Right cardiac atrium (tissue), 5 donors: Measurements from ENCODE around the gene GCDH. TPM values are rescaled to one million over a fixed set of nuclear protein-coding genes. Genes with fewer than 3 reads are reported as not detected.

Source experiments
- ATAC-seq, 2 donors: fragments of 200-7000 bp; cut with Tn5 transposase; one replicate each; pipeline versions ENCODE4 v1.8.0 to v1.9.1; 2020; ENCODE audit warnings: moderate library complexity in 2 of 2, mild to moderate bottlenecking in 1 of 2
- DNase-seq, 3 donors: peaks; one replicate each; pipeline ENCODE4 v3.0.0-alpha.2; 2020
- H3K27ac ChIP-seq: one replicate; pipeline ENCODE4 v1.5.1; 2013; ENCODE audit warnings: mild to moderate bottlenecking, low read length, control low read depth, moderate library complexity
- H3K27me3 ChIP-seq: one replicate; pipeline ENCODE4 v1.6.1; 2013; ENCODE audit not compliant: control insufficient read depth, insufficient read depth
- H3K4me1 ChIP-seq: one replicate; pipeline ENCODE4 v1.6.1; 2013; ENCODE audit warnings: low read length; ENCODE audit not compliant: control insufficient read depth, insufficient read depth
- H3K4me3 ChIP-seq: one replicate; pipeline ENCODE4 v1.5.1; 2013; ENCODE audit warnings: low read length, control low read depth
- H3K9me3 ChIP-seq: one replicate; pipeline ENCODE4 v1.6.1; 2013; ENCODE audit warnings: low read length; ENCODE audit not compliant: control insufficient read depth
- WGBS: extraction: QIAGEN DNeasy Blood & Tissue Kit; methylation state at CpG from one replicate; pipeline ENCODE4 v1.1.7; 2013; 5-methylcytosine and 5-hydroxymethylcytosine counted together
- intact Hi-C, 4 donors: fragments of 100-400 bp; cut with DNase I; formaldehyde crosslinking; loops; one replicate each; pipeline versions ENCODE4 v1.11.0 to v1.14.0; 2022 to 2023
- polyA plus RNA-seq: library from polyadenylated mRNA; stranded (reverse); fragments of 200-250 nt; gene quantifications from one replicate; pipeline ENCODE4 v1.2.3, GENCODE V29; 2013
- total RNA-seq, 4 donors: library from RNA; stranded (reverse); fragmentation: NEBNext Ultra II Directional; extraction: Animal tissue kit (Norgen Biotek cat#: 25700); gene quantifications; one replicate each; pipeline ENCODE4 v1.2.1, GENCODE V29; 2021
- donor health status: healthy with polysubstance abuse.
- donor health status: DM: no; HTN: yes; CAD: no.
- donor health status: DM: no; HTN: no; CAD: no.
- donor health status: DM: no; HTN: yes; CAD: no; lungs with severe emphysema.
- donor health status: DM: yes; HTN: yes; CAD: no.

GCDH gene
- total and polyA plus RNA-seq, 5 donors, result 22.7 to 38.2 (median 26.1) TPM

DNA sequence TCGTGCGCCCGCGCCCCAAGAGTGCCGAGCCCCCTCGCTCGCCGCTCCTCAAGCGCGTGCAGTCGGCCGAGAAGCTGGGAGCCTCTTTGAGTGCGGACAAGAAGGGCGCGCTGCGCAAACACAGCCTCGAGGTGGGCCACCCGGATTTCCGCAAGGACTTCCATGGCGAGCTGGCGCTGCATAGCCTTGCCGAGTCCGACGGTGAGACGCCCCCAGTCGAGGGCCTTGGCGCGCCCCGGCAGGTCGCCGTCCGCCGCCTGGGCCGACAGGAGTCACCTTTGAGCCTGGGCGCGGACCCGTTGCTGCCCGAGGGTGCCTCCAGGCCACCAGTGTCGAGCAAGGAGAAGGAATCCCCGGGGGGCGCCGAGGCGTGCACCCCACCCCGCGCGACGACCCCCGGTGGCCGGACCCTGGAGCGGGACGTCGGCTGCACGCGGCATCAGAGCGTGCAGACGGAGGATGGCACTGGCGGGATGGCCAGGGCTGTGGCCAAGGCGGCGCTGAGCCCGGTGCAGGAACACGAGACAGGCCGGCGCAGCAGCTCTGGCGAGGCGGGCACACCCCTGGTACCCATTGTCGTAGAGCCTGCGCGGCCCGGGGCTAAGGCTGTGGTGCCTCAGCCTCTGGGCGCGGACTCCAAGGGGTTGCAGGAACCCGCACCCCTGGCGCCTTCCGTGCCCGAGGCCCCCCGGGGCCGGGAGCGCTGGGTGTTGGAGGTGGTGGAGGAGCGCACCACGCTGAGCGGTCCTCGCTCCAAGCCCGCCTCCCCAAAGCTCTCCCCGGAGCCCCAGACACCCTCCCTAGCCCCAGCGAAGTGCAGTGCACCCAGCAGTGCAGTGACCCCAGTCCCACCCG, 16.8 kb upstream of the GCDH start:
- ATAC-seq (peak; percentile 6 to 20), DNase-seq (peak in 1 of 3 donors; percentile 68)
- 85% methylated on average over 86 of the region's 86 CpGs for WGBS
- no peaks in the 10 kb centered on the region for H3K27me3 ChIP-seq
- H3K4me3 ChIP-seq, result no peak overlapping the region
- no peaks in the 10 kb centered on the region for H3K9me3 ChIP-seq
- intact Hi-C loops, result no loop called here
- H3K27ac ChIP-seq, result no peak overlapping the region
- no peaks in the 10 kb centered on the region for H3K4me1 ChIP-seq

GRCh38 chr19:12875086-12875485, 15.9 kb upstream of the GCDH start:
- Histone ChIP-seq H3K4me1 (no peaks in the 10 kb centered on the region), H3K27ac (no peak overlapping the region), H3K4me3 (no peak overlapping the region), H3K27me3 (no peaks in the 10 kb centered on the region), H3K9me3 (no peaks in the 10 kb centered on the region)
- ATAC-seq, result no peak
- DNase-seq, result no peak
- intact Hi-C loops, result no loop called here
- 92% methylated on average over 6 of the region's 6 CpGs for WGBS

- DNase-seq (peak in 2 of 3 donors; percentile 77), ATAC-seq (peak; percentile 41 to 47)
- peak overlapping the region; percentile 26 for H3K27ac ChIP-seq
- intact Hi-C loops, result loop anchor here in 1 of 4 donors (10.0 kb wide), 1 partner anchor 84 kb away; the partner anchor contains the start of gene DAND5
- H3K27me3 ChIP-seq, result no peaks in the 10 kb centered on the region
- H3K4me1 ChIP-seq, result no peaks in the 10 kb centered on the region
- 17% methylated on average over 29 of the region's 29 CpGs for WGBS
- H3K4me3 ChIP-seq, result peak overlapping the region; percentile 43
- peaks cover 2% of the 10 kb centered on the region for H3K9me3 ChIP-seq
Observed at GRCh38 chr19:12880551-12881171, 10.3 kb upstream of the GCDH start.

DNA sequence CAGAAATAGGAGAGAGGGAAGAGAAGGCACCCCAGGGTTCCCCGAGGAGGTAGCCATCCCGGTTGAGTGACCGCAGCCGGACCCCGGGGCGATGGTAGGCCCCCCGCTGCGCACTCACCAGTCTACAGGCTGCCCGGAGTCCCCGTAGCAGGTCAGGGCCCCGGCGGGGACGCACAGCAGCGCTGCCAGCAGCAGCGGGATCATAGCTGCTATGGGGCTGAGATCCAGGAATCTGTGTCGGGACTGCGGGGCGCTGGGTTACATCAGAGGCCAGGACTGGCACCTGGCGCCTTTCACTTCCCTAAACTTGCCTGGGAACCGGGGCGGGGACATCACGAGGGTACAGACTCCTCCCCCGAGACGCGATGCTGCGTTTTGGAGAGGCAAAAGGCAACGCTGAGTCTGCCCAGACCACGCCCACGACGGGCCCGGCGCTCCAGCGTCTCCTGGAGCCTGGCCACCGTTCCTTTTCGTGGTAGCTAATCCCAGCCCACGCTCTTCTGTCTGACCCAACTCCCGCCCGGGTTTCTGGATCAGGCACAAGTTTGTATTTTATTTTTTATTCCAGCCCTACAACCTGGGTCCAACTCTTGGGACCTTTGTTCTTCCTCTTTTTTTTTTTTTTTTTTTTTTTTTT, 9.7 kb upstream of the GCDH start, which contains the start of gene DNASE2:
Gene DNASE2, minus strand, starts transcription at position 278 of the 637 bp plus-strand sequence. Its CDS starts 74 bp downstream, at position 204.
- 0% methylated on average over 38 of the region's 38 CpGs for WGBS
- Histone ChIP-seq H3K27me3 (no peaks in the 10 kb centered on the region), H3K27ac (peak within 1 kb of the TSS; percentile 26), H3K4me3 (peak within 1 kb of the TSS; percentile 43), H3K9me3 (peaks cover 2% of the 10 kb centered on the region), H3K4me1 (no peaks in the 10 kb centered on the region)
- DNase-seq, result peak; percentile 97 to 99 (median 97)
- peak; percentile 96 for ATAC-seq
- intact Hi-C loops, result loop anchor here in 1 of 4 donors (10.0 kb wide), 1 partner anchor 84 kb away; the partner anchor contains the start of gene DAND5

GRCh38 chr19:12882589-12882988, 8.4 kb upstream of the GCDH start:
- ATAC-seq (no peak), DNase-seq (no peak)
- H3K4me3 ChIP-seq, result no peak overlapping the region
- no peaks in the 10 kb centered on the region for H3K4me1 ChIP-seq
- H3K27me3 ChIP-seq, result no peaks in the 10 kb centered on the region
- H3K27ac ChIP-seq, result no peak overlapping the region
- peaks cover 2% of the 10 kb centered on the region for H3K9me3 ChIP-seq
- WGBS, result 89% methylated on average over 3 of the region's 3 CpGs
- intact Hi-C loops, result loop anchor here in 1 of 4 donors (10.0 kb wide), 1 partner anchor 82 kb away; the partner anchor contains the start of gene DAND5

DNA sequence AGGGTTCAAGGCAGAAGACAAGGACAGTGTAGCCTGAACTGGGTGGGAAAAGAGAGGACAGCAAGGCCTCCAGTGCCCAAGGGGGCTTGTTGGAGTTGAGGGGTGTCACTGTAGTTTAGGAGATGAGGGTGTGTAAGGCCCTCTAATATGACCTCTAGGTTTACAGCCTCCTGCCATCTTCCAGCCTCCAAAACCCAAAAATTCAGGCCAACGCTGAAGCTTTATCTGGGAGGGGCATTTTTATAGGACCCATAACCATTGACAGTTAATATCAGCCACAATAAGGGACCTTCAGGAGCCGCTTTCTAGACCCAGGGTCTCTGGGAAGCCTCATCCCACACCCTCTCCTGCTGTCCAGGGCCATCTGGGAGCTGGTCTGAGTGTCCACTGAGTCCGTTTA, 6.8 kb upstream of the GCDH start:
- H3K4me3 ChIP-seq, result no peak overlapping the region
- no peak overlapping the region for H3K27ac ChIP-seq
- no peaks in the 10 kb centered on the region for H3K4me1 ChIP-seq
- 88% methylated on average over 3 of the region's 3 CpGs for WGBS
- no peak for DNase-seq
- H3K9me3 ChIP-seq, result peaks cover 2% of the 10 kb centered on the region
- no peak for ATAC-seq
- intact Hi-C loops, result loop anchor here in 1 of 4 donors (10.0 kb wide), 1 partner anchor 81 kb away; the partner anchor contains the start of gene DAND5
- no peaks in the 10 kb centered on the region for H3K27me3 ChIP-seq

DNA sequence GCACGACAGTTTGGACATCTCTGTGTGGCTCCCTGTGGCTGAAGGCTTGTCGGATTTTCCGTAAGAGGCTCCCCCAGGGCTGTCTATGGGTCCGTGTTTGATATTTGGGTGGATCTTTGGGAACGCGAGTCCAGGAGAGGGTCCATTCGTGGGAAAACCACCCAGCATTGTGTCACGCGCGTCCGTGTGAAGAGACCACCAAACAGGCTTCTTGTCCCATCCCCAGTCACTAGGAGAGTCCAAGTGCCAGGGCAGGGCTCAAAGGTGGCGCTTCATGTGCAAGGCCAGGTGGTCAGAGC, 6.4 kb upstream of the GCDH start:
- DNase-seq, result no peak
- 68% methylated on average over 12 of the region's 12 CpGs for WGBS
- ATAC-seq, result no peak
- intact Hi-C loops, result loop anchor here in 1 of 4 donors (10.0 kb wide), 1 partner anchor 80 kb away; the partner anchor contains the start of gene DAND5
- Histone ChIP-seq H3K27ac (no peak overlapping the region), H3K27me3 (no peaks in the 10 kb centered on the region), H3K9me3 (peaks cover 2% of the 10 kb centered on the region), H3K4me3 (no peak overlapping the region), H3K4me1 (no peaks in the 10 kb centered on the region)

DNA sequence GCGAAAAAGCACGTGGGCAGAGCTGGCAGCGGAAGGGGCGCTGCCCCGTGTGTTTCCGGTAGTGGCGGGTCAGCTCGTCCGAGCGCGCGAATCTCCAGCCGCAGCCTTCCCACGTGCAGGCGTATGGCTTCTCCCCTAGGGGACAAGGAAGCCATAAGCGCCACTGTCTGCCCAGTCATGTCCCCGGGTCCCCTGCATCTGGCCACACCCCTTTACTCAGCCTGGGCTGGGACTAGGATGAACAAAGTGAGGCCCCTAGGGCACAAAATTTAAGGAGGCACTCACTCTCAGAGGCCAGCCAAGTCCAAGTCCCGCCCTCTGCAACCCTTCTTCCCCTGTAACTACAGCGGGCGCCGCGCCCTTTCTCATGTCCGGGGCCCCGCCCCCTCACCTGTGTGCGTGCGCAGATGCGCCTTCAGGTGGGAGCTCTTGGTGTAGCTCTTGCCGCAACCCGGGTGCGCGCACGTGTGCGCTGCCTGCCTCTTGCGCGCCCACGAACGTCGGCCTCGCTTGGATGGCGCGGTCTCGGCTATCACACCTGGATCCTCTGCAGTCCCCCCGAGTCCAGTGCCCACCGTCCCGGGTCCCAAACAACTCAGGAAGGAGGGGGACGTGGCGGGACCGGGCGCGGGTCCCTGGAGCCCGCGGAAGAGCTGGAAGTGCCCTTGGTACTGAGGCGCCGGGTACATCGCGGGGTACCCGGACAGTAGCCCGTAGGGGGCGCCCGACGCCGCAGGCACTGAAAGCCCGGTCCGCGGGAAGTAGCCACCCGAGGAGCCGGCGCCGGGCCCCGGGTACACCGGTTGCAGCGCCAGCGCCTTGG, 5.8 kb upstream of the GCDH start:
- WGBS, result 4% methylated on average over 73 of the region's 73 CpGs
- Histone ChIP-seq H3K27me3 (no peaks in the 10 kb centered on the region), H3K4me1 (no peaks in the 10 kb centered on the region), H3K4me3 (peak overlapping the region; percentile 2), H3K9me3 (peaks cover 2% of the 10 kb centered on the region), H3K27ac (no peak overlapping the region)
- peak; percentile 59 to 87 (median 84) for DNase-seq
- intact Hi-C loops, result loop anchor here in 1 of 4 donors (10.0 kb wide), 1 partner anchor 80 kb away; the partner anchor contains the start of gene DAND5
- peak; percentile 13 to 17 for ATAC-seq

GRCh38 chr19:12885749-12886650, 5.0 kb upstream of the GCDH start:
- Histone ChIP-seq H3K9me3 (peaks cover 2% of the 10 kb centered on the region), H3K27ac (no peak overlapping the region), H3K4me1 (no peaks in the 10 kb centered on the region), H3K27me3 (no peaks in the 10 kb centered on the region), H3K4me3 (peak overlapping the region; percentile 2)
- intact Hi-C loops, result loop anchor here in 1 of 4 donors (10.0 kb wide), 1 partner anchor 79 kb away; the partner anchor contains the start of gene DAND5
- DNase-seq (no peak), ATAC-seq (no peak)
- WGBS, result 3% methylated on average over 53 of the region's 53 CpGs
